Fibroblast of gingiva (primary cell): ENCODE results near the gene AKAIN1.

Source experiments
- DNase-seq: peaks from one replicate; pipeline ENCODE4 v3.0.0-alpha.2; 2011; ENCODE audit warnings: low read depth

The AKAIN1 gene

GRCh38 chr18:5159080-5159479 lies 38.0 kb downstream of the AKAIN1 start:
- no peak for DNase-seq

- DNase-seq = no peak
These were observed 38.5 kb downstream of the AKAIN1 start for GRCh38 chr18:5158587-5158986.

- no peak for DNase-seq
These were observed 38.9 kb downstream of the AKAIN1 start for GRCh38 chr18:5158172-5158571.

GRCh38 chr18:5155907-5156287 lies 41.2 kb downstream of the AKAIN1 start:
- DNase-seq = no peak

GRCh38 chr18:5155218-5155906 lies 41.7 kb downstream of the AKAIN1 start:
- DNase-seq = no peak

GRCh38 chr18:5152343-5153020 lies 44.6 kb downstream of the AKAIN1 start:
- DNase-seq = no peak

- DNase-seq = no peak
These were observed 46.2 kb downstream of the AKAIN1 start for GRCh38 chr18:5150894-5151293.

- no peak for DNase-seq
These were observed 51.0 kb downstream of the AKAIN1 start for GRCh38 chr18:5146093-5146492.

- no peak for DNase-seq
These were observed 51.8 kb downstream of the AKAIN1 start for GRCh38 chr18:5145168-5145825.

GRCh38 chr18:5144629-5145028 lies 52.4 kb downstream of the AKAIN1 start:
- DNase-seq = no peak

GRCh38 chr18:5142859-5143258 lies 54.2 kb downstream of the AKAIN1 start:
- no peak for DNase-seq

- DNase-seq = no peak
These were observed 54.9 kb downstream of the AKAIN1 start for GRCh38 chr18:5142131-5142530.

GRCh38 chr18:5137261-5137660 lies 59.8 kb downstream of the AKAIN1 start:
- DNase-seq = no peak

GRCh38 chr18:5132987-5133386 lies 64.1 kb downstream of the AKAIN1 start:
- DNase-seq = no peak

- no peak for DNase-seq
These were observed 74.8 kb downstream of the AKAIN1 start for GRCh38 chr18:5122272-5122671.

- no peak for DNase-seq
These were observed 86.8 kb downstream of the AKAIN1 start for GRCh38 chr18:5110266-5110665.

GRCh38 chr18:5107988-5108387 lies 89.1 kb downstream of the AKAIN1 start:
- DNase-seq = no peak

GRCh38 chr18:5106730-5107129 lies 90.3 kb downstream of the AKAIN1 start:
- DNase-seq = no peak

- DNase-seq = no peak
These were observed 92.8 kb downstream of the AKAIN1 start for GRCh38 chr18:5104246-5104645.

- no peak for DNase-seq
These were observed 93.4 kb downstream of the AKAIN1 start for GRCh38 chr18:5103693-5104092.

GRCh38 chr18:5103286-5103685 lies 93.8 kb downstream of the AKAIN1 start:
- DNase-seq = no peak

- DNase-seq = no peak
These were observed 99.8 kb downstream of the AKAIN1 start for GRCh38 chr18:5097116-5097703.

- DNase-seq = no peak
These were observed 101.8 kb downstream of the AKAIN1 start for GRCh38 chr18:5095239-5095638.
